OCI-M1 (cell line): ENCODE data around the gene PPARD.

Experiments used
- DNase-seq: peaks from one replicate; lab custom pipeline; 2025; lab: John Stamatoyannopoulos, UW

The PPARD gene

GRCh38 chr6:35354361-35355135 is 12.2 kb downstream of the PPARD start:
- no peak for DNase-seq

DNA sequence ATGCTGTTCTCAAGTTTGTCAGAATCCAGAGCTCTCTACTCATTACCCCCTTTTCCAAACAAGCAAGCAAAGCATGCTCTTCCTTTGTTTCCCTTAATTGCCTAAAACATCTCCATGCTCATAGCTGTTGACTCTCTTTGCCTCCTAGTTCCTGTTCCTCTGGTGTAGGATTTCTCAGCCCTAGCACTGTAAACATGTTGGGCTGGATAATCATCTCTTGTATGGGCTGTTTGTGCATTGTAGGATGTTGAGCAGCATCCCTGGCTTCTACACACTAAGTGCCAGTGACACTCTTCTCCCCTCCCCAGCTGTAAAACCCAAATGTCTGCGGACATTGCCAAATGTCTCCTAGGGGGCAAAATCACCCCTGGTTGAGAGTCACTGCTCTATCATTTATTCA is 14.0 kb downstream of the PPARD start:
- DNase-seq, result no peak

GRCh38 chr6:35357677-35358076 is 15.3 kb downstream of the PPARD start:
- no peak for DNase-seq

DNA sequence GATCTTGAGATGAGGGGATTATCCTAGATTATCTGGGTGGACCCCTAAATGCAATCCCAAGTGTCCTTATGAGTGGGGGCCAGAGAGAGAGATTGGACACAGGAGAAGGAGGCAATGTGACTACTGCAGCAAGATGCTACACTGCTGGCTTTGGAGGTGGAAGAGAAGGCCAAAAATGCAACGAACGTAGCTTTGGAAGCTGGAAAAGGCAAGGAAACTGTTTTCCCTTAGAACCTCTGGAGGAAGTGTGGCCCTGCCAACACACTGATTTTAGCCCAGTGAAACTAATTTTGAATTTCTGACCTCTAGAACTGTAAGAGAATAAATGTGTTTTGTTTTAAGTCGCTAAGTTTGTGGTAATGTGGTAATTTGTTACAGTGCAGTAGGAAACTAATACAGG is 15.7 kb downstream of the PPARD start:
- DNase-seq, result no peak

DNA sequence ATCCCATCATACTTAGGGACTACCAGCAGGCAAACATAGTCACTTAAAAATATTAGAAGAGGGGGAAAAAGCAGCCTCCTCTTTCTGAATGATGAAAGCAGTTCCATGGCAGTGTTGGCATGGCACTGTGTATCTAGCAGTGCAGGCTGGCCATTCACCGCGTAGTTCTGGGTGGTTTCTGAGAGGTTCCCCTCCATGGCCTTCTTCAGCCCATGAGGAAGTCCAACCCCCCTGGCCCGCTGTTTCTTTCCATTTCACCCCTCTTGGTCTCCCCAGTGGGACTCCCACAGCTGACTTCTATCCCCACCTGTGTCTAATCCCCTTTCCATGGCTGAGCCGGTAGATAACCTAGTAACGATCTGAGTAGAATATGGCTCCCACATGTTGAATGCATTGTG is 17.0 kb downstream of the PPARD start:
- DNase-seq, result no peak

GRCh38 chr6:35359744-35360348 is 17.5 kb downstream of the PPARD start:
- no peak for DNase-seq

DNA sequence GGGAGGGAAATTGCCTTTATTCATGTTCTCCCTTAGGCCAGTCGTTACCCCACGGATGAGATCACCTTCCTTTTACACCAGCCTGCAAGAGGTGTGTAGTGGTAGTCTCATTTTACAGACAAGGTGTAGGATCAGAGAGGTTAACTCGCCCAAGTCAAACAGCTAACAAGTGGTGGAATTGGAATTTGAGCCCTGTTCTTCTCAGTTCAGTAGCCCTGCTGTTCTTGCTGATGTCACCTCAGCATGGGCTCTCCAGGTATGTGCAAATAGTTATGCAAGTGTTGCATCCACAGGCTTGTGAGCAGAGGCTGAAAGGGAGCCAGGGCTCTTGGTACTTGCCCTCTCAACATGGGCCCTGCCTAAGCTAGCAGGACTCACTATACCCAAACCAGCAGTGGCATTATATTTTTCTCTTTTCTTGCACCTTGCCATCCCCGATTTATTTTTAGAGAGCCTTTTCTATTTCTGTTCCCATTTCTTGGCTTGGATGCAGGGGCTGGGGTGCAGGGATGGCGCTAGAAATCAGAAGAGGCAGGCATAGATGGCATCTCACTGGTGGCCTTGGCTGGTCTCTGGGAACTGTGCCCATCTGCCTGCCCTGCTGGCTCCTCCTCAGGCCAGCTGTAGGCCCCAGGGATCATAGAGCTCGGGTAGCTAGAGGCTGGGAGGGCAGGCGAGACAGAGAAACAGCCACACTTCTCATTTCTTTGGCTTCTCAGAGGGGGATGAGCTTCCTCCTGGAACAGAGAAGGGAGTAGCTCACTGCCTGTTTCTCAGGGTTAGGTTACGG is 18.2 kb downstream of the PPARD start:
- DNase-seq, result no peak

DNA sequence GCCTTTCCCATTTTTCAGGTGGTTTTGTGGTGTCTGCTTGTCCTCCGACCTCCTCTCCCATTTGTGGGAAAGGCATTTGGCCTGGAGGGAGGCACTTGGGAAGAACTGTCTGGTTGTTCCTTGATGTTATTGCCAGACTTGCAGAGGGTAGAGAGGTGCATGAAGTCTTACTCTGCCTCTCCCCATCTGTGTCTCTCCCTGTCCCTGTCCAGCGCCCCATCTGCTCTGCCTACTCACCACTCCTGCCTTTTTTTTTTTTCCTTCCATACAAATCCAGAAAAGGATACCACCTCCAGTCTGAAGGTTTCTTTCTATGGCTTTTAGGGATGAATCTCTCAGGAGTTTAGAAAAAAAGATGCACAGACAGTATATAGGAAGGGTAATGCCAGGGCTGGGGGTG is 19.8 kb downstream of the PPARD start:
- no peak for DNase-seq

- DNase-seq, result no peak
Observed at GRCh38 chr6:35363293-35363750, 21.0 kb downstream of the PPARD start.

- DNase-seq, result no peak
Observed at GRCh38 chr6:35365594-35366203, 23.3 kb downstream of the PPARD start.

DNA sequence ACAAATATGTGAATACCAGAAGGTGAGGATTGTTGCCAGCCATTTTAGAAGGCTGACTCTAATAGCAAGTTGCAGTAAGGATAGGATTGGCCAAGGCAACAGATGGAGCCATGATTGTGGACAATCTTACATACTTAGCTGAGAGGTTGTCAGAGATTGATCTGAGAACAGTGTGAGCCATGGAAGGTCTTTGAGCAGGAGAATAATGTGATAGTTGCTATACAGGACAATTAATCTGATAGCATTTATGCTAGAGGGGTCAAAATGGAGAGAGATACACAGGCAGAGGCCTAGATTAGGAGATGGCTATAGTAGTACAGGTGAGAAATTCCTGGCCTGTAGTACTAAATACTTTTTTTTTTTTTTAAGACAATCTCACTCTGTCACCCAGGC is 23.8 kb downstream of the PPARD start:
- DNase-seq, result no peak

GRCh38 chr6:35367646-35368037 is 25.3 kb downstream of the PPARD start:
- no peak for DNase-seq

- DNase-seq, result peak; percentile 43
Observed at GRCh38 chr6:35368038-35368887, 25.9 kb downstream of the PPARD start.

DNA sequence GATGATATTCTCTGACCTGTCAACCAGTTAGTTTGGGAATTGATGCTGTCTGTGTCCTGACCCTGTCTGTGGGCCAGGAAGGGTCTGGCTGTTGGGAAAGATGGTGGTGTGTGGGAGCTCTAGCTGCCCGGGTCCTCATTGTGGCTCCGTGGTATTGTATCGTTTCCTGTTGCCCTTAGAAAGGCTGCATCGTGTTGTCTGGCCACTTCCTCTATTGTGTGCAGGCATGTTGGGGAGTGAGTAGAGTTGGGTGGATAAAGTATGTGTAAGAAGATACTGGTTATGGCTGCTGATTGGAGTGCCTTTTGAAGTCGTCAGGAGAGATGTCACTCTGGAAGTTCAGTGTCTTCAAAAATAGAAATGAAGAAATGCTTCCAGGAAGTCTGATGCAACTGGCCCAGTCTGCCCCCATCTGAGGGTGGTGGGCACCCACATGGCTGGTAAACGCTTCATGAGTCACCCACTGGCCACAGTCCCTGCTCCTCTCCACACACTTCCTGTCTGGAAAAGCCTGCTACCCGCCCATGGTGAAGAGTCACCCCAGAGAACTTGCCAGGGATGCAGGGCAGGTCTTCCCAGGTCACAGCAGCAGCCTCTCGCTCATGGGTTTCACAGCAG is 27.9 kb downstream of the PPARD start:
- DNase-seq, result peak; percentile 94

DNA sequence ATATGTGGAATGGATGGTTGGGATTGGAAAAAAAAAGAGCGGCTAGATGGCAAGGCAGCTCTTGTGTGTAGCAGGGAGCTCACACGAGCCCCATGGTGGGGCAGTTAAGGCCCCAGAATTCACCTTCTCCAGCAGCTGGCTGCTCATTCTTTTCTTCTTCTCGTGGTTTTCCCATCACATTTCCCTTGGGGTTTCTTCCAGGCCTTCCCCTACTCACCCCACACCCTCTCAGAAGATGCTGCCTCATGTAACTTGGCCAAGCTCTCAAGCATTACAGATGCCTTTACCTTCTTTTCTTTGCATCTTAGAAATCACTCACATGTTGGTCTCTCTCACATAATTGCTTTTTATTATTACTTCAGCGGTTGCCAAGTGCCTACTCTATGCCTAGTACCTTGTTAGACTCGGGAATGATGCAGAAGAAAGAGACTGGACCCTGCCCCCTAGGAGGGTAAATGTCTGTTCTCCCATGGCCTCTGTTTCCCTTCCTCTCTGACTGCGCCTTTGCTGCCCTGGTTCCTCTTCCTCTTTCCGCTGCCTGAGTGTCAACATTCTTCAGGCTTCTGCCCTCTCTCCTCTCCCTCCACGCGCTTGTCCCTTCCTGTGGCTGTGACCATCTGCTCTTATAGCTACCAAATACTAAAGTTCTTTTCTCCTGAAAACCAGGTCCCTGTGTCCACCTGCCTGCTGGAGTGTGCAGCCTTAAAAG is 28.6 kb downstream of the PPARD start:
- peak; percentile 66 for DNase-seq

DNA sequence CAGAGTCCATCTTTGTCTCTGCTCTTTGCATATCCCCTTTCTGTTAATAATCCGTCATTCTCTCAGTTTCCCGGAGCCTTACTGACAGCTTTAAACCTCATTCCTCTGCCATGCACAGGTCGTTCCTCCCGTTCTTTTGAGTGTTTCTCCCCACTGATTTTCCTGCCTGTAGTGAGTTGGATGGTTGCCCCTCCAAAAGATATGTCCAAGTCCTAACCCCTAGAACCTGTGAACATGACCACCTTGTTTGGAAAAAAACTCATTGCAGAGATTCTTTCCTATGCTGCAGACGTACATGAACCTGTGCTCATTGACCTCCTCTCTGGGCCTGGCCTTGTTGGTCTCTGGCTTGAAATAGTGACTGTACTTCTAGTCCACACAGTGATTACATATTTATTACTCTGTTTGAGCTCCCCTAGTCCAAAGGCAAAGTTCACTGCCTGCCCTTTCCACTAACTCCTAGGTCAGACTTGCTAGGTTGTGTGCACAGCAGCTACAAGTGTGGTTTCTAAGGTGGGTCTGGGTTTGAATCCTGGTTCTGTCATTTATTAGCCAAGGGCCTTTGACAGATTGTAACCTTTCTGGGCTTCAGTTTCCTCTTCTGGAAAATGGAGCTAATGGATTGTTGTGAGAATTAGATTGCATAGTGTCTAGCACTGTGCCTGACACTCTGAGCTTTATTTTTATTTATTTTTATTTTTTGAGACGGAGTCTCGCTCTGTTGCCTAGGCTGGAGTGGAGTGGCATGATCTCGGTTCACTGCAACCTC is 29.3 kb downstream of the PPARD start:
- no peak for DNase-seq

- no peak for DNase-seq
Observed at GRCh38 chr6:35372633-35373032, 30.3 kb downstream of the PPARD start.

- peak; percentile 48 for DNase-seq
Observed at GRCh38 chr6:35376281-35376680, 33.9 kb downstream of the PPARD start.

GRCh38 chr6:35377002-35377401 is 34.6 kb downstream of the PPARD start:
- no peak for DNase-seq

DNA sequence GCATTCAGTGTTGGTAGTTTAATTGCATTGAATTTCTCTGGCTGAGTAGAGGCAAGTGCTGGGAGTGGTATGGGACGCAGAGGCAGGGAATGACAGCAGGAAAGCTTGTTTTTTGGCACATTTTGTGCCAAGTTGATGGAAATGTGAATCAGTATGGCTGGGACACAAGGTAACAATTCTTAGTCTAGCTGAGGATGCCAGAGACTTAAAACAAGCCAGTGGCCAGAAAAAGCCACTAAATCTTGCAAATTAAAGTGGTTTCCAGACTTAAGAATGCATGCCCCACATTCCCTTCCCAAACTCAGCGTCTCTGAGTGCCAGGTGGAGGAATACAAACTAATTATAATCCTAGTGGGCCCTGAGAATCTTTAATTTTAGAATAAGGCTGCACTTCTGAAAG is 35.9 kb downstream of the PPARD start:
- DNase-seq, result no peak
